Natural killer cell (primary cell): ENCODE measurements around the gene RNF223. TPM values are rescaled to one million over a fixed set of nuclear protein-coding genes. Genes with fewer than 3 reads are reported as not detected.

Experiments used
- ATAC-seq, 3 donors: fragments of 150-1000 bp in 2 of 3; fragments of 200-7000 bp in 1 of 3; cut with Tn5 transposase; 1 replicate in 1 of 3; 2 replicates in 2 of 3; pipeline ENCODE4 v1.10.0; 2021; ENCODE audit warnings: mild to moderate bottlenecking in 2 of 3, moderate library complexity in 2 of 3
- DNase-seq, 2 donors: peaks; one replicate each; pipeline versions ENCODE4 v3.0.0 to v3.0.0-alpha.2; 2013 to 2021; ENCODE audit warnings: mixed read lengths in 1 of 2
- H3K27ac ChIP-seq: one replicate; pipeline ENCODE4 v1.5.1; 2013; ENCODE audit warnings: mild to moderate bottlenecking, low read length
- H3K27me3 ChIP-seq: one replicate; pipeline ENCODE4 v1.6.1; 2013; ENCODE audit warnings: low read length; ENCODE audit not compliant: control insufficient read depth, insufficient read depth
- H3K36me3 ChIP-seq: one replicate; pipeline ENCODE4 v1.6.1; 2013; ENCODE audit warnings: low read length; ENCODE audit not compliant: control insufficient read depth, insufficient read depth
- H3K4me1 ChIP-seq: one replicate; pipeline ENCODE4 v1.6.1; 2013; ENCODE audit warnings: low read length; ENCODE audit not compliant: control insufficient read depth, insufficient read depth
- H3K4me3 ChIP-seq: one replicate; pipeline ENCODE4 v1.5.1; 2013; ENCODE audit warnings: low read length
- H3K9me3 ChIP-seq: one replicate; pipeline ENCODE4 v1.6.1; 2013; ENCODE audit warnings: low read length; ENCODE audit not compliant: control insufficient read depth, insufficient read depth
- H3K27ac Mint-ChIP-seq, 2 donors: one replicate each; pipeline ENCODE4 v1.8.0; 2022; ENCODE audit warnings: mild to moderate bottlenecking in 2 of 2, mixed read lengths in 2 of 2, moderate library complexity in 1 of 2
- H3K27me3 Mint-ChIP-seq, 2 donors: one replicate each; pipeline ENCODE4 v1.8.0; 2022; ENCODE audit warnings: low read depth in 2 of 2, mixed read lengths in 2 of 2
- H3K36me3 Mint-ChIP-seq: one replicate; pipeline ENCODE4 v1.8.0; 2022; ENCODE audit warnings: mixed read lengths
- H3K4me1 Mint-ChIP-seq, 2 donors: one replicate each; pipeline ENCODE4 v1.8.0; 2022; ENCODE audit warnings: mixed read lengths in 2 of 2
- H3K4me3 Mint-ChIP-seq: one replicate; pipeline ENCODE4 v1.8.0; 2022; ENCODE audit warnings: mild to moderate bottlenecking, moderate library complexity, mixed read lengths
- H3K9me3 Mint-ChIP-seq, 2 donors: one replicate each; pipeline ENCODE4 v1.8.0; 2022; ENCODE audit warnings: mixed read lengths in 2 of 2
- CTCF ChIP-seq: fragments of 200-600 bp; IDR thresholded peaks from one replicate; pipeline ENCODE4 v1.8.0; 2022; ENCODE audit warnings: antibody characterized with exemption
- WGBS: methylation state at CpG from one replicate; pipeline ENCODE4 v1.1.7; 2013; ENCODE audit warnings: missing lambda C conversion rate; ENCODE audit not compliant: insufficient coverage; 5-methylcytosine and 5-hydroxymethylcytosine counted together
- intact Hi-C: fragments of 100-400 bp; cut with micrococcal nuclease; formaldehyde crosslinking; loops from one replicate; pipeline ENCODE4 v1.14.2; 2022
- total RNA-seq, 4 donors: library from RNA; stranded (reverse); fragments of 120-200 nt in 1 of 4; gene quantifications; one replicate each; pipeline versions ENCODE4 v1.2.3 to v1.2.4, GENCODE V29; 2013 to 2022

The RNF223 gene
- total RNA-seq, 3 donors from 2014 or later (not counting 1 experiment from before 2014, with no cell fraction given), result not detected

GRCh38 chr1:1121611-1122077, 47.5 kb upstream of the RNF223 start:
- Mint-ChIP-seq H3K4me1 (peaks cover 10 to 19% of the 10 kb centered on the region in 2 donors), H3K4me3 (no peak overlapping the region), H3K27ac (no peak overlapping the region), H3K36me3 (no peaks in the 10 kb centered on the region), H3K9me3 (no peaks in the 10 kb centered on the region), H3K27me3 (peaks cover 0 to 3% of the 10 kb centered on the region in 2 donors)
- Histone ChIP-seq H3K4me1 (peaks cover 22% of the 10 kb centered on the region), H3K9me3 (no peaks in the 10 kb centered on the region), H3K27me3 (peaks cover 2% of the 10 kb centered on the region), H3K36me3 (no peaks in the 10 kb centered on the region), H3K4me3 (no peak overlapping the region), H3K27ac (no peak overlapping the region)
- ATAC-seq, result peak in 1 of 3 donors; percentile 8
- WGBS, result 53% methylated on average over 12 of the region's 15 CpGs
- TF ChIP-seq CTCF, result no peak
- intact Hi-C loops, result loop anchor here (1.0 to 2.0 kb wide), 2 partner anchors 129 to 169 kb away; no protein-coding TSS in a partner anchor
- DNase-seq, result no peak

GRCh38 chr1:1120866-1121591, 46.9 kb upstream of the RNF223 start:
- Mint-ChIP-seq H3K27ac (no peak overlapping the region), H3K36me3 (no peaks in the 10 kb centered on the region), H3K4me3 (no peak overlapping the region), H3K9me3 (no peaks in the 10 kb centered on the region), H3K4me1 (peaks cover 10 to 23% of the 10 kb centered on the region in 2 donors), H3K27me3 (peaks cover 0 to 3% of the 10 kb centered on the region in 2 donors)
- intact Hi-C loops, result no loop called here
- no peak for DNase-seq
- Histone ChIP-seq H3K27me3 (peaks cover 2% of the 10 kb centered on the region), H3K36me3 (no peaks in the 10 kb centered on the region), H3K9me3 (no peaks in the 10 kb centered on the region), H3K4me3 (no peak overlapping the region), H3K4me1 (peaks cover 24% of the 10 kb centered on the region), H3K27ac (no peak overlapping the region)
- TF ChIP-seq CTCF, result no peak
- ATAC-seq, result no peak
- 85% methylated on average over 23 of the region's 25 CpGs for WGBS

GRCh38 chr1:1120096-1120495, 46.0 kb upstream of the RNF223 start:
- Histone ChIP-seq H3K36me3 (no peaks in the 10 kb centered on the region), H3K4me1 (peaks cover 26% of the 10 kb centered on the region), H3K9me3 (no peaks in the 10 kb centered on the region), H3K4me3 (no peak overlapping the region), H3K27ac (no peak overlapping the region), H3K27me3 (peaks cover 2% of the 10 kb centered on the region)
- no peak for TF ChIP-seq CTCF
- no peaks in the 10 kb centered on the region for H3K36me3 Mint-ChIP-seq
- no peaks in the 10 kb centered on the region for H3K9me3 Mint-ChIP-seq
- 61% methylated on average over 16 of the region's 16 CpGs for WGBS
- H3K4me1 Mint-ChIP-seq, result peaks cover 10 to 27% of the 10 kb centered on the region in 2 donors
- DNase-seq (no peak), ATAC-seq (no peak)
- H3K4me3 Mint-ChIP-seq, result no peak overlapping the region
- H3K27ac Mint-ChIP-seq, result no peak overlapping the region
- intact Hi-C loops, result no loop called here
- peaks cover 0 to 3% of the 10 kb centered on the region in 2 donors for H3K27me3 Mint-ChIP-seq
